Measurements from ENCODE around the gene GDF7. TPM values are rescaled to one million over a fixed set of nuclear protein-coding genes. Genes with fewer than 3 reads are reported as not detected.
A peak's percentile ranks its signal among the peaks of the same experiment; 100 is the strongest.

Gene GDF7
- total RNA-seq, 3 donors from 2014 or later, result under 0.01 to 0.15 (median under 0.01) TPM

- intact Hi-C loops (cut with DNase I; ENCODE audit: low total_unique reads), result no loop called here
- Histone ChIP-seq H3K4me1 (peaks cover 20 to 27% of the 10 kb centered on the region in 2 donors), H3K36me3 (no peaks in the 10 kb centered on the region), H3K27ac (peak overlapping the region; percentile 87 to 88), H3K4me3 (peak overlapping the region in 1 of 3 donors; percentile 31), H3K27me3 (no peaks in the 10 kb centered on the region), H3K9me3 (no peaks in the 10 kb centered on the region)
- peak; percentile 74 to 97 (median 84) for TF ChIP-seq POLR2AphosphoS5 (IDR thresholded peaks at IDR 0.05)
- no peak for TF ChIP-seq POLR2A (IDR thresholded peaks at IDR 0.05)
- TF ChIP-seq, protein P1, sequence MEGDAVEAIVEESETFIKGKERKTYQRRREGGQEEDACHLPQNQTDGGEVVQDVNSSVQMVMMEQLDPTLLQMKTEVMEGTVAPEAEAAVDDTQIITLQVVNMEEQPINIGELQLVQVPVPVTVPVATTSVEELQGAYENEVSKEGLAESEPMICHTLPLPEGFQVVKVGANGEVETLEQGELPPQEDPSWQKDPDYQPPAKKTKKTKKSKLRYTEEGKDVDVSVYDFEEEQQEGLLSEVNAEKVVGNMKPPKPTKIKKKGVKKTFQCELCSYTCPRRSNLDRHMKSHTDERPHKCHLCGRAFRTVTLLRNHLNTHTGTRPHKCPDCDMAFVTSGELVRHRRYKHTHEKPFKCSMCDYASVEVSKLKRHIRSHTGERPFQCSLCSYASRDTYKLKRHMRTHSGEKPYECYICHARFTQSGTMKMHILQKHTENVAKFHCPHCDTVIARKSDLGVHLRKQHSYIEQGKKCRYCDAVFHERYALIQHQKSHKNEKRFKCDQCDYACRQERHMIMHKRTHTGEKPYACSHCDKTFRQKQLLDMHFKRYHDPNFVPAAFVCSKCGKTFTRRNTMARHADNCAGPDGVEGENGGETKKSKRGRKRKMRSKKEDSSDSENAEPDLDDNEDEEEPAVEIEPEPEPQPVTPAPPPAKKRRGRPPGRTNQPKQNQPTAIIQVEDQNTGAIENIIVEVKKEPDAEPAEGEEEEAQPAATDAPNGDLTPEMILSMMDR (IDR thresholded peaks at IDR 0.05), result peak; percentile 82 to 99 (median 96)
- peak; percentile 82 to 91 for DNase-seq (ENCODE audit: low spot score in 2 of 2)
These were observed 31.0 kb upstream of the GDF7 start for GRCh38 chr2:20635675-20636584.

DNA sequence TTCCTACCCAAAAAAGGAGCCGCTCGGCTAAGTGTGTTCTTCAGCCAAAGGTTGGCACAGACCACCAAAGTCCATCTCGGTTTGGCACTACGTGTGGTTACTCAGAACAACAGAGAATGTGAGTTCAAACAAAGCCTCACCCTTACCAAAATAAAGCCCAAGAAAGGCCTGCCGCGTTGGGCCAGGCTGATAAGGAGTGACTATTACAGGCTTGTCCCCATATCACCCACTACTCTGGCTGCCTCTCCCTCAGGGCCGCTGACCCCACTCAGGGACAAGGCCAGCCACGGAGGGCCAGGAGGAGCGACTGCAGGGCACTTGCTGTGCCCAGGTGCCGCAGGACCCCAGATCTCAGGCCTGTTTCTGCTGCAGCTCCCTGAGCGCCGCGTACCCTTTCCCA is 29.8 kb upstream of the GDF7 start:
- Histone ChIP-seq H3K27ac (peak overlapping the region; percentile 65 to 84), H3K9me3 (no peaks in the 10 kb centered on the region), H3K4me3 (no peak overlapping the region), H3K27me3 (no peaks in the 10 kb centered on the region), H3K4me1 (peaks cover 20 to 27% of the 10 kb centered on the region in 2 donors), H3K36me3 (no peaks in the 10 kb centered on the region)
- TF ChIP-seq POLR2A (IDR thresholded peaks at IDR 0.05) (no peak), POLR2AphosphoS5 (IDR thresholded peaks at IDR 0.05) (no peak)
- TF ChIP-seq, protein P1 (IDR thresholded peaks at IDR 0.05), result no peak
- intact Hi-C loops (cut with DNase I; ENCODE audit: low total_unique reads), result no loop called here
- DNase-seq (ENCODE audit: low spot score in 2 of 2), result peak in 1 of 2 donors; percentile 70

DNA sequence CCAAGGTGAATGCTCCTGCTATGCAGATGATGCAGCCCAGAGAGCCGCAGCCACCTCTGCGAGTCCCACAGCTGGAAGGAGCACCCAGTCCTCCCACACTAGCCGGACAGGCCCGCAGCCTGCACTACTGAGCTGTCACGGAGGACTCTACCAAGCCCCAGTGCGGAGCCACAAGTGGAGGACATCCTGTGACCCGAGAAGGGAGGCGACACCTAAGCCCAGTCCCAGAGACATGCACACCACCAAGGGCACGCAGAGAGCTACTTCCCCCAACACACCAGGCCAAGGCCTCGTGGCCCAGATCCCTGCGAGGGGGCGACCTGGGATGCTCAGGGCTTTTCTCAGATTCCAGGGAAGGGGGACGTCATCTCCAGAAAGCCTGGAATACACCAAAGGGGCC is 28.9 kb upstream of the GDF7 start:
- peak overlapping the region in 1 of 2 donors; percentile 84 for H3K27ac ChIP-seq
- H3K36me3 ChIP-seq, result no peaks in the 10 kb centered on the region
- DNase-seq (ENCODE audit: low spot score in 2 of 2), result no peak
- TF ChIP-seq POLR2A (IDR thresholded peaks at IDR 0.05), result no peak
- TF ChIP-seq, protein P1 (IDR thresholded peaks at IDR 0.05), result no peak
- TF ChIP-seq POLR2AphosphoS5 (IDR thresholded peaks at IDR 0.05), result no peak
- H3K9me3 ChIP-seq, result no peaks in the 10 kb centered on the region
- no peak overlapping the region for H3K4me3 ChIP-seq
- peaks cover 20 to 27% of the 10 kb centered on the region in 2 donors for H3K4me1 ChIP-seq
- intact Hi-C loops (cut with DNase I; ENCODE audit: low total_unique reads), result no loop called here
- no peaks in the 10 kb centered on the region for H3K27me3 ChIP-seq

DNA sequence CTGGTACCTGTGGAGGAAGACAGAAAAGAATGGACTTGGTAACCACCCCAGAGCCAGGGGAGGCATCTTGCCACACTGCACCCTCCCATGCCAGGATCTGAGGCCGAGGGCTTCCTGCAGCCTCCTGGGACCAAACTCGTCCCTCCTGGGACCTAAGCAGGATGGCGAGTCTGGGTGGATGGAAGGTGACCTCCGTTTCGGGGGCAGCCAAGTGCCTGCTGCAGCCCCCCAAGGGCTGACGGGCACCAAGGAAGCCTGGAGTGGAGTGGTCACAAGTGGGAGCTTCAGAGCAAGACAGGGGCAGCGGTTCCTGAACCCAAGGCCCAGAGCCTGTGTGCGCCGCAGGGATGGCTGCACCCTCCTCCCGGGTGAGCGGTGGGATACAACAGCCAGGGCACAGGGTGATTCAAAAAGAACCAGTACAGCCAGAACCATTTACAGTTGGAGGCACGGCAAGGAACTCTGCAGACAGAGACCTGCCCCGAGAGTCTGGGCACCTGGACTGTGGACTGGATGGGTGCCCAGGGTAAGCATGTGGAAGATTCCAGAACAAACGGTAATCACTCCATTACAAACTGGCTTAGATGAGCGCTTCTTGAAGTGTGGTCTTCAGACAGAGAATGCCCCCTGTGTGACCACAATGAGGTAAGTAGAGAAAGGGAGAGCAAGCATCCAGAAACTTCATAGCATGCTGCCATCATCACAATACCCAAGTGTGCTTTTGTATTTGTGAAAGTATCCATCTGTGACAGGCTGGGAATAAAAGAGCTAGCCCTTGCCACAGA is 28.1 kb upstream of the GDF7 start:
- no peak for DNase-seq (ENCODE audit: low spot score in 2 of 2)
- no peaks in the 10 kb centered on the region for H3K36me3 ChIP-seq
- no peaks in the 10 kb centered on the region for H3K9me3 ChIP-seq
- H3K4me1 ChIP-seq, result peaks cover 19 to 21% of the 10 kb centered on the region in 2 donors
- no peak overlapping the region for H3K27ac ChIP-seq
- no peaks in the 10 kb centered on the region for H3K27me3 ChIP-seq
- no peak overlapping the region for H3K4me3 ChIP-seq
- intact Hi-C loops (cut with DNase I; ENCODE audit: low total_unique reads), result no loop called here
- TF ChIP-seq POLR2AphosphoS5 (IDR thresholded peaks at IDR 0.05) (no peak), POLR2A (IDR thresholded peaks at IDR 0.05) (no peak)
- TF ChIP-seq, protein P1 (IDR thresholded peaks at IDR 0.05), result no peak
